ENCODE measurements around the gene HIPK2.

DNA sequence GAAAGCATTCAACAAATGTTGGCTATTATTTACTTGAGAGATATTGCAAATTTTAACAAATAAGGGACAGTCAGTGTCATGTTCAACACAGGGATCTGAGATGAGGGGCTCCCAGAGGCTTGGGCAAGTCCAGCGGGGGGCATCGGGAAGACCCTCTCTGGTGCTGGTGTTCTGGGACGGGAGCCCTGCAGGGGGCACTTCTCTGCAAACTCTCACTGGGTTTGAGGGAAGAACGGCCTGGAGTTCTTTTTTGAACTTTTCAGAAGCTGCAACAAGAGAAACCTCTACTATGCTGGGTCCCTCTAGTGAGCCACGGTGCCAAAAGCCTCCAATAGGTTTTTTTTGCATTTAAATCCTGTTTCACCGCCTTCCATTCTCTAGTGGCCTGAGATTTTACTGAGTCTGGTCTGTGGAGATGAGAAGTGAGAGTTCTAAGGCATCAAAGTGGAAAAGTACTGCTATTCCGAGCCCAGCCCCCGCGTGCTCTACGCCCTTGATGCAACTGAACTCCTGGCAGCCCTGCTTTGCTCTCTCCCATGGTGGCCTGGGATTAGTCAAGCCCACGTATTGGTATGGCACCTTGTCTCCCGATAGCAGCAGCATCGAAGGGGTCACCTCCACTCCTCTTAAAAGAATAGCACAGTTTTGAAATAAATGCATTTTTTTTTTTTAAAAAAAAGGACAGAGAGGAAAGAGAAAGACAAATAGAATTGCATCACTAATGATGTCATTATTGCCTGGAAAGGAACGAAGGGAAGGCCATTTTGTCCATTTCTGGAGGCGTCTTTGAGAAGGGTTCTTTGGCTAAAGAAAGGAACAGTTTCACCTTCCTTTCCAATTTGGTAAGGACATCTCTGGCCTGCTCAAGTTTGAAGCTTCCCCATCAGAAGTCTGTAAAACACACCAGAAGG, 210.8 kb downstream of the HIPK2 start:
- no peak for TF ChIP-seq CTCF (IDR thresholded peaks at IDR 0.05; ENCODE audit: low read length)
- no peak for TF ChIP-seq EZH2 (IDR thresholded peaks at IDR 0.05; ENCODE audit: borderline replicate concordance, low read length)

All from OCI-LY1 (cell line).